Measurements from ENCODE around the gene SDR42E1.

The SDR42E1 gene

DNA sequence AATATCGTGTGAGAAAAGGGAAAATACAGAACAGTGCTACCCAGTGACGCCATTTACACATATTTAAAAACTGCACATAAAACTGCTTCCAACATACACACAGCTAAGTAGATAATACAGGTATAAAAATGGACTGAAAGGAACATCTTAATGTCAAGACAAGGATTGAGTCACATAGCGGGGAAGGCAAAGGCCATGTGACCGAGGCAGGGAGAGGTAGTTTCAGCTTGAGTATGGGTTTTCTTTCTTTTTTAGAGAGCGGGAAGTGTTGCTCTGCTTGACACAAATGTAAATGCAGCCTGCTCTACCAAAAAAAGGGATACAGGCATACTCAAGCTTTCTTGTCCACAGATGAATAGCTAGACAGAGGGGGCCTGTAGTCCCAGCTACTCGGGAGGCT lies 46.5 kb downstream of the SDR42E1 start:
- in situ Hi-C loops (cut with MboI; ENCODE audit: low sequenced_read_pairs, unreplicated experiment): no loop called here
- TF ChIP-seq, protein P1, sequence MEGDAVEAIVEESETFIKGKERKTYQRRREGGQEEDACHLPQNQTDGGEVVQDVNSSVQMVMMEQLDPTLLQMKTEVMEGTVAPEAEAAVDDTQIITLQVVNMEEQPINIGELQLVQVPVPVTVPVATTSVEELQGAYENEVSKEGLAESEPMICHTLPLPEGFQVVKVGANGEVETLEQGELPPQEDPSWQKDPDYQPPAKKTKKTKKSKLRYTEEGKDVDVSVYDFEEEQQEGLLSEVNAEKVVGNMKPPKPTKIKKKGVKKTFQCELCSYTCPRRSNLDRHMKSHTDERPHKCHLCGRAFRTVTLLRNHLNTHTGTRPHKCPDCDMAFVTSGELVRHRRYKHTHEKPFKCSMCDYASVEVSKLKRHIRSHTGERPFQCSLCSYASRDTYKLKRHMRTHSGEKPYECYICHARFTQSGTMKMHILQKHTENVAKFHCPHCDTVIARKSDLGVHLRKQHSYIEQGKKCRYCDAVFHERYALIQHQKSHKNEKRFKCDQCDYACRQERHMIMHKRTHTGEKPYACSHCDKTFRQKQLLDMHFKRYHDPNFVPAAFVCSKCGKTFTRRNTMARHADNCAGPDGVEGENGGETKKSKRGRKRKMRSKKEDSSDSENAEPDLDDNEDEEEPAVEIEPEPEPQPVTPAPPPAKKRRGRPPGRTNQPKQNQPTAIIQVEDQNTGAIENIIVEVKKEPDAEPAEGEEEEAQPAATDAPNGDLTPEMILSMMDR (IDR thresholded peaks at IDR 0.05; ENCODE audit: borderline replicate concordance, control extremely low read depth, extremely low read depth, insufficient read depth, missing control alignments): no peak
- DNase-seq (ENCODE audit: low spot score): no peak

GRCh38 chr16:81956213-81956948 lies 54.9 kb downstream of the SDR42E1 start:
- in situ Hi-C loops (cut with MboI; ENCODE audit: low sequenced_read_pairs, unreplicated experiment): no loop called here
- TF ChIP-seq, protein P1 (IDR thresholded peaks at IDR 0.05; ENCODE audit: borderline replicate concordance, control extremely low read depth, extremely low read depth, insufficient read depth, missing control alignments): no peak
- DNase-seq (ENCODE audit: low spot score): no peak

DNA sequence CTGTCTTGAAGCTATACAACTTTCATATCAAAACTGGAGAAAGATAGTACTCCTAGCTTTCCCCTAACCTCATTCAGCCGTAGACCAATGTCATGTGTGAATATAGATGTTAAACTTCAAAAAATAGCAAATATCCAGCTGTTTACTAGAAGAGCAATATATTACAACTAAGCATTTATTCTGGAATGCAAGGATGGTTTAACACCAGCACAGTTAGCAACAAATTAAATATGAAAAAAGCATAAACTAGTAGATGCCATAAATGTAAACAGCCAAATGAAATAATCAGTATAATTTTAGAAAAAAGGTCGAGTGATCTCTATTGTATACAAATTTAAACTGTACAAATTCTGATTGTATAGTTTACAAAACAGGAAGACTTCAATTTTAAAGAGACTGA lies 59.7 kb downstream of the SDR42E1 start:
- in situ Hi-C loops (cut with MboI; ENCODE audit: low sequenced_read_pairs, unreplicated experiment): no loop called here
- TF ChIP-seq, protein P1 (IDR thresholded peaks at IDR 0.05; ENCODE audit: borderline replicate concordance, control extremely low read depth, extremely low read depth, insufficient read depth, missing control alignments): no peak
- no peak for DNase-seq (ENCODE audit: low spot score)

GRCh38 chr16:81946206-81946605 lies 65.1 kb downstream of the SDR42E1 start:
- in situ Hi-C loops (cut with MboI; ENCODE audit: low sequenced_read_pairs, unreplicated experiment): no loop called here
- no peak for DNase-seq (ENCODE audit: low spot score)

GRCh38 chr16:81945665-81946064 lies 65.6 kb downstream of the SDR42E1 start:
- DNase-seq (ENCODE audit: low spot score): no peak
- in situ Hi-C loops (cut with MboI; ENCODE audit: low sequenced_read_pairs, unreplicated experiment): no loop called here
- TF ChIP-seq, protein P1 (IDR thresholded peaks at IDR 0.05; ENCODE audit: borderline replicate concordance, control extremely low read depth, extremely low read depth, insufficient read depth, missing control alignments): no peak

More at GRCh38 chr16:81946206-81946605, 65.1 kb downstream of the SDR42E1 start:
- TF ChIP-seq, protein P1 (IDR thresholded peaks at IDR 0.05; ENCODE audit: borderline replicate concordance, control extremely low read depth, extremely low read depth, insufficient read depth, missing control alignments): no peak

GRCh38 chr16:81942007-81942601 lies 69.2 kb downstream of the SDR42E1 start:
- in situ Hi-C loops (cut with MboI; ENCODE audit: low sequenced_read_pairs, unreplicated experiment): no loop called here
- TF ChIP-seq, protein P1 (IDR thresholded peaks at IDR 0.05; ENCODE audit: borderline replicate concordance, control extremely low read depth, extremely low read depth, insufficient read depth, missing control alignments): no peak
- no peak for DNase-seq (ENCODE audit: low spot score)
